ENCODE results near the gene REC8.

DNA sequence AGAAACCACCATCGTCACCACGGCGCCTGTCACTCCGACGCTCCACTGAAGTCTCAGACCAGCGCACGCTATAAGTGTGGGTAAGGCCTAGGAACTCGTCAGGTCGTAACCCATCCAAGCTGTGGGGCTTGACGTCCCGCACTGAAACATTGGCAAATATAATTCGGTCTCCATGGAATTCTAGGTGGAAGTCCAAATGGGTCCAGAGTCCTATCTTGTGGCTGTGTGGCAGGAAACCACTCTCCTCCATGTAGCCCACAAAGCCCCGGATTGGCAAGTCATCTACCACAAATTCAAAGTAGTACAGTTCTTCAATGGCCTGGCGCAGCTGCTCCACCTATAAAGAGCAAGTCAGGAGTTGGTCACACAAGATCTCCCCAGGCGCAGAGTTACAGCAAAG, 21.1 kb downstream of the REC8 start:
- TF ChIP-seq, protein P1, sequence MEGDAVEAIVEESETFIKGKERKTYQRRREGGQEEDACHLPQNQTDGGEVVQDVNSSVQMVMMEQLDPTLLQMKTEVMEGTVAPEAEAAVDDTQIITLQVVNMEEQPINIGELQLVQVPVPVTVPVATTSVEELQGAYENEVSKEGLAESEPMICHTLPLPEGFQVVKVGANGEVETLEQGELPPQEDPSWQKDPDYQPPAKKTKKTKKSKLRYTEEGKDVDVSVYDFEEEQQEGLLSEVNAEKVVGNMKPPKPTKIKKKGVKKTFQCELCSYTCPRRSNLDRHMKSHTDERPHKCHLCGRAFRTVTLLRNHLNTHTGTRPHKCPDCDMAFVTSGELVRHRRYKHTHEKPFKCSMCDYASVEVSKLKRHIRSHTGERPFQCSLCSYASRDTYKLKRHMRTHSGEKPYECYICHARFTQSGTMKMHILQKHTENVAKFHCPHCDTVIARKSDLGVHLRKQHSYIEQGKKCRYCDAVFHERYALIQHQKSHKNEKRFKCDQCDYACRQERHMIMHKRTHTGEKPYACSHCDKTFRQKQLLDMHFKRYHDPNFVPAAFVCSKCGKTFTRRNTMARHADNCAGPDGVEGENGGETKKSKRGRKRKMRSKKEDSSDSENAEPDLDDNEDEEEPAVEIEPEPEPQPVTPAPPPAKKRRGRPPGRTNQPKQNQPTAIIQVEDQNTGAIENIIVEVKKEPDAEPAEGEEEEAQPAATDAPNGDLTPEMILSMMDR (conservative IDR thresholded peaks at IDR 0.05; ENCODE audit: low read depth, low read length), result no peak
- no peak for TF ChIP-seq POLR2A (IDR thresholded peaks at IDR 0.05; ENCODE audit: low read depth, low read length)
- TF ChIP-seq CEBPB (IDR thresholded peaks at IDR 0.05; ENCODE audit: low read depth, low read length), result no peak
- TF ChIP-seq RAD21 (IDR thresholded peaks at IDR 0.05; ENCODE audit: low read length), result no peak
- no peak for TF ChIP-seq RFX5 (IDR thresholded peaks at IDR 0.05; ENCODE audit: low read depth, low read length)
- TF ChIP-seq, protein P2, sequence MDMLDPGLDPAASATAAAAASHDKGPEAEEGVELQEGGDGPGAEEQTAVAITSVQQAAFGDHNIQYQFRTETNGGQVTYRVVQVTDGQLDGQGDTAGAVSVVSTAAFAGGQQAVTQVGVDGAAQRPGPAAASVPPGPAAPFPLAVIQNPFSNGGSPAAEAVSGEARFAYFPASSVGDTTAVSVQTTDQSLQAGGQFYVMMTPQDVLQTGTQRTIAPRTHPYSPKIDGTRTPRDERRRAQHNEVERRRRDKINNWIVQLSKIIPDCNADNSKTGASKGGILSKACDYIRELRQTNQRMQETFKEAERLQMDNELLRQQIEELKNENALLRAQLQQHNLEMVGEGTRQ (IDR thresholded peaks at IDR 0.05; ENCODE audit: low read depth, low read length), result no peak
- no peak for TF ChIP-seq BHLHE40 (IDR thresholded peaks at IDR 0.05; ENCODE audit: low read depth, low read length)
